ENCODE results near the gene ALG14. TPM values are rescaled to one million over a fixed set of nuclear protein-coding genes. Genes with fewer than 3 reads are reported as not detected.

The ALG14 gene
- total and polyA plus RNA-seq, 10 of the 15 experiments (the other 5 are each of a cell fraction or from before 2014, with no cell fraction given), result 2.6 to 19.2 (median 7.5) TPM

- 95% methylated on average over 4 of the region's 5 CpGs for WGBS (ENCODE audit: insufficient coverage, insufficient replicate concordance, low lambda C conversion rate, missing lambda C conversion rate)
- H3K9ac ChIP-seq (ENCODE audit: control insufficient read depth, insufficient read depth, low read length), result no peak overlapping the region
- RAD21 ChIA-PET (ENCODE audit: unreplicated experiment), result interaction anchor here (0.7 kb wide), 1 partner anchor 233 kb away, joined by 6 read pairs; no protein-coding TSS in a partner anchor
- no peaks in the 10 kb centered on the region for H4K20me1 ChIP-seq (ENCODE audit: control insufficient read depth, insufficient read depth)
- H3K4me2 ChIP-seq (ENCODE audit: control insufficient read depth, insufficient read depth), result no peak overlapping the region
- FAIRE-seq (no peak), ATAC-seq (no peak), DNase-seq (ENCODE audit: low read depth, low spot score) (no peak)
- intact Hi-C loops (cut with micrococcal nuclease; ENCODE audit: unreplicated experiment) (no loop called here), in situ Hi-C loops (cut with MboI) (no loop called here)
- H3K36me3 ChIP-seq (ENCODE audit: control insufficient read depth in 2 of 2, insufficient read depth in 2 of 2, low read length in 1 of 2), result no peaks in the 10 kb centered on the region
- POLR2A ChIA-PET, result no interaction called here
- no peaks in the 10 kb centered on the region for H3K4me1 ChIP-seq (ENCODE audit: control insufficient read depth, insufficient read depth, low read length)
- BruUV-seq (replicated peaks), result no TSS peak
- no peak for TF ChIP-seq CHD2 (IDR thresholded peaks at IDR 0.05; ENCODE audit: borderline replicate concordance, low read depth, low read length)
- TF ChIP-seq ZNF24 (IDR thresholded peaks at IDR 0.05), result 0 out of 2 replicates have a peak, but pooled peaks have one; percentile 43
- no peak overlapping the region for H3K4me3 ChIP-seq
- SMC1A ChIA-PET (ENCODE audit: uncharacterized antibody, unreplicated experiment), result interaction anchor here (0.6 kb wide), 1 partner anchor 16 kb away, joined by 4 read pairs; no protein-coding TSS in a partner anchor
- CTCF ChIA-PET, result interaction anchor here (0.7 to 1.1 kb wide), 2 partner anchors 15 to 55 kb away, joined by 3 read pairs; no protein-coding TSS in a partner anchor
- no peaks in the 10 kb centered on the region for H3K27me3 ChIP-seq (replicated peaks in 1 of 2; ENCODE audit: control insufficient read depth in 2 of 2, insufficient read depth in 2 of 2, low read length in 1 of 2)
- no peak overlapping the region for H2AFZ ChIP-seq (ENCODE audit: control insufficient read depth, low read depth, low read length)
- H3K79me2 ChIP-seq (ENCODE audit: control insufficient read depth, insufficient read depth, low read length), result no peaks in the 10 kb centered on the region
- no peak overlapping the region for H3K27ac ChIP-seq (ENCODE audit: control insufficient read depth, insufficient read depth)
- no peaks in the 10 kb centered on the region for H3K9me3 ChIP-seq (replicated peaks; ENCODE audit: control insufficient read depth, insufficient read depth, low read length)
Observed at GRCh38 chr1:94979131-94979530, 93.6 kb downstream of the ALG14 start.

GRCh38 chr1:94978401-94978800 is 94.3 kb downstream of the ALG14 start:
- RAD21 ChIA-PET (ENCODE audit: unreplicated experiment), result interaction anchor here (1.0 kb wide), 1 partner anchor 123 kb away, joined by 3 read pairs; no protein-coding TSS in a partner anchor
- Histone ChIP-seq H2AFZ (ENCODE audit: control insufficient read depth, low read depth, low read length) (no peak overlapping the region), H3K27ac (ENCODE audit: control insufficient read depth, insufficient read depth) (no peak overlapping the region), H4K20me1 (ENCODE audit: control insufficient read depth, insufficient read depth) (no peaks in the 10 kb centered on the region), H3K4me1 (ENCODE audit: control insufficient read depth, insufficient read depth, low read length) (no peaks in the 10 kb centered on the region), H3K27me3 (replicated peaks in 1 of 2; ENCODE audit: control insufficient read depth in 2 of 2, insufficient read depth in 2 of 2, low read length in 1 of 2) (no peaks in the 10 kb centered on the region), H3K9me3 (replicated peaks; ENCODE audit: control insufficient read depth, insufficient read depth, low read length) (no peaks in the 10 kb centered on the region), H3K4me3 (no peak overlapping the region), H3K9ac (ENCODE audit: control insufficient read depth, insufficient read depth, low read length) (no peak overlapping the region), H3K79me2 (ENCODE audit: control insufficient read depth, insufficient read depth, low read length) (no peaks in the 10 kb centered on the region), H3K36me3 (ENCODE audit: control insufficient read depth in 2 of 2, insufficient read depth in 2 of 2, low read length in 1 of 2) (no peaks in the 10 kb centered on the region), H3K4me2 (ENCODE audit: control insufficient read depth, insufficient read depth) (no peak overlapping the region)
- FAIRE-seq, result no peak
- WGBS (ENCODE audit: insufficient coverage, insufficient replicate concordance, low lambda C conversion rate, missing lambda C conversion rate), result 100% methylated on average over 2 of the region's 2 CpGs
- CTCF ChIA-PET, result interaction anchor here (0.7 to 1.1 kb wide), 2 partner anchors 14 to 56 kb away, joined by 3 read pairs; no protein-coding TSS in a partner anchor
- no peak for ATAC-seq
- POLR2A ChIA-PET, result no interaction called here
- in situ Hi-C loops (cut with MboI) (no loop called here), intact Hi-C loops (cut with micrococcal nuclease; ENCODE audit: unreplicated experiment) (no loop called here)
- no TSS peak for BruUV-seq (replicated peaks)
- no peak for DNase-seq (ENCODE audit: low read depth, low spot score)
- SMC1A ChIA-PET (ENCODE audit: uncharacterized antibody, unreplicated experiment), result interaction anchor here (0.6 kb wide), 1 partner anchor 17 kb away, joined by 4 read pairs; no protein-coding TSS in a partner anchor
- TF ChIP-seq PBX3 (IDR thresholded peaks at IDR 0.05; ENCODE audit: insufficient replicate concordance, low read depth, low read length), result no peak
- no peak for TF ChIP-seq KDM1A (IDR thresholded peaks at IDR 0.05; ENCODE audit: borderline replicate concordance)
- no peak for TF ChIP-seq ZZZ3 (IDR thresholded peaks at IDR 0.05; ENCODE audit: control insufficient read depth, insufficient read length, low read depth)
- TF ChIP-seq SUZ12 (IDR thresholded peaks at IDR 0.05; ENCODE audit: unreplicated experiment), result no peak
- TF ChIP-seq HDGF (IDR thresholded peaks at IDR 0.05), result no peak
- TF ChIP-seq HCFC1 (IDR thresholded peaks at IDR 0.05; ENCODE audit: low read length), result no peak
- TF ChIP-seq REST (IDR thresholded peaks at IDR 0.05; ENCODE audit: low read depth, low read length), result no peak
- TF ChIP-seq PML (IDR thresholded peaks at IDR 0.05; ENCODE audit: low read length), result no peak
- TF ChIP-seq POLR2AphosphoS5 (IDR thresholded peaks at IDR 0.05; ENCODE audit: low read length), result no peak
- no peak for TF ChIP-seq TBL1XR1 (IDR thresholded peaks at IDR 0.05; ENCODE audit: low read depth, low read length)
- TF ChIP-seq MYB (IDR thresholded peaks at IDR 0.05; ENCODE audit: borderline replicate concordance, low read depth, low read length), result no peak
- TF ChIP-seq STAT3 (IDR thresholded peaks at IDR 0.05; ENCODE audit: low read depth, low read length), result no peak
- no peak for TF ChIP-seq CREB1 (IDR thresholded peaks at IDR 0.05; ENCODE audit: low read depth)
